ENCODE measurements around the gene ANK2. TPM values are rescaled to one million over a fixed set of nuclear protein-coding genes. Genes with fewer than 3 reads are reported as not detected.
A peak's percentile ranks its signal among the peaks of the same experiment; 100 is the strongest.

The ANK2 gene
- total RNA-seq, 1 donor from 2014 or later, result 6.5 TPM

GRCh38 chr4:113314426-113314825, 265.0 kb downstream of the ANK2 start:
- no peak for DNase-seq (ENCODE audit: low read depth)
- H3K4me3 ChIP-seq (ENCODE audit: low read depth, low read length), result no peak overlapping the region
- no peak for TF ChIP-seq CTCF (conservative IDR thresholded peaks at IDR 0.05; ENCODE audit: low read depth, low read length)

GRCh38 chr4:113316879-113317278, 267.4 kb downstream of the ANK2 start:
- DNase-seq (ENCODE audit: low read depth), result no peak
- TF ChIP-seq CTCF (conservative IDR thresholded peaks at IDR 0.05; ENCODE audit: low read depth, low read length), result no peak
- H3K4me3 ChIP-seq (ENCODE audit: low read depth, low read length), result no peak overlapping the region

GRCh38 chr4:113317523-113317922, 268.1 kb downstream of the ANK2 start:
- no peak for DNase-seq (ENCODE audit: low read depth)
- no peak overlapping the region for H3K4me3 ChIP-seq (ENCODE audit: low read depth, low read length)
- TF ChIP-seq CTCF (conservative IDR thresholded peaks at IDR 0.05; ENCODE audit: low read depth, low read length), result no peak

GRCh38 chr4:113322736-113323135, 273.3 kb downstream of the ANK2 start:
- DNase-seq (ENCODE audit: low read depth), result no peak
- no peak for TF ChIP-seq CTCF (conservative IDR thresholded peaks at IDR 0.05; ENCODE audit: low read depth, low read length)
- H3K4me3 ChIP-seq (ENCODE audit: low read depth, low read length), result no peak overlapping the region

GRCh38 chr4:113325876-113326615, 276.6 kb downstream of the ANK2 start:
- no peak for TF ChIP-seq CTCF (conservative IDR thresholded peaks at IDR 0.05; ENCODE audit: low read depth, low read length)
- no peak overlapping the region for H3K4me3 ChIP-seq (ENCODE audit: low read depth, low read length)
- no peak for DNase-seq (ENCODE audit: low read depth)

GRCh38 chr4:113327494-113327893, 278.0 kb downstream of the ANK2 start:
- no peak for DNase-seq (ENCODE audit: low read depth)
- TF ChIP-seq CTCF (conservative IDR thresholded peaks at IDR 0.05; ENCODE audit: low read depth, low read length), result no peak
- no peak overlapping the region for H3K4me3 ChIP-seq (ENCODE audit: low read depth, low read length)

- TF ChIP-seq CTCF (conservative IDR thresholded peaks at IDR 0.05; ENCODE audit: low read depth, low read length), result peak; percentile 53
- H3K4me3 ChIP-seq (ENCODE audit: low read depth, low read length), result no peak overlapping the region
- no peak for DNase-seq (ENCODE audit: low read depth)
Measured at GRCh38 chr4:113328514-113328913, 279.1 kb downstream of the ANK2 start.

Data from epithelial cell of proximal tubule (primary cell).